Effector memory CD8-positive, alpha-beta T cell (primary cell): Measurements from ENCODE around the gene CCDC3.

Experiments used
- ATAC-seq: fragments of 150-1000 bp; cut with Tn5 transposase; replicated peaks from 2 replicates; pipeline ENCODE4 v1.10.0; 2021; ENCODE audit warnings: mild to moderate bottlenecking, moderate library complexity
- DNase-seq, 3 experiments: peaks; one replicate each; pipeline ENCODE4 v3.0.0; 2021
- H3K27ac Mint-ChIP-seq, 2 donors: one replicate each; pipeline ENCODE4 v1.8.0; 2022; ENCODE audit warnings: mild to moderate bottlenecking in 2 of 2, mixed read lengths in 2 of 2, moderate library complexity in 2 of 2
- H3K27me3 Mint-ChIP-seq, 2 donors: one replicate each; pipeline ENCODE4 v1.8.0; 2022; ENCODE audit warnings: mixed read lengths in 2 of 2
- H3K36me3 Mint-ChIP-seq: one replicate; pipeline ENCODE4 v1.8.0; 2022; ENCODE audit warnings: mild to moderate bottlenecking, moderate library complexity, mixed read lengths; ENCODE audit not compliant: insufficient read depth
- H3K4me1 Mint-ChIP-seq, 2 donors: one replicate each; pipeline ENCODE4 v1.8.0; 2022; ENCODE audit warnings: low read depth in 2 of 2, mixed read lengths in 2 of 2
- H3K4me3 Mint-ChIP-seq, 2 donors: one replicate each; pipeline ENCODE4 v1.8.0; 2022; ENCODE audit warnings: mild to moderate bottlenecking in 2 of 2, mixed read lengths in 2 of 2, moderate library complexity in 2 of 2
- H3K9me3 Mint-ChIP-seq, 2 donors: one replicate each; pipeline ENCODE4 v1.8.0; 2022; ENCODE audit warnings: mixed read lengths in 2 of 2

CCDC3 gene

DNA sequence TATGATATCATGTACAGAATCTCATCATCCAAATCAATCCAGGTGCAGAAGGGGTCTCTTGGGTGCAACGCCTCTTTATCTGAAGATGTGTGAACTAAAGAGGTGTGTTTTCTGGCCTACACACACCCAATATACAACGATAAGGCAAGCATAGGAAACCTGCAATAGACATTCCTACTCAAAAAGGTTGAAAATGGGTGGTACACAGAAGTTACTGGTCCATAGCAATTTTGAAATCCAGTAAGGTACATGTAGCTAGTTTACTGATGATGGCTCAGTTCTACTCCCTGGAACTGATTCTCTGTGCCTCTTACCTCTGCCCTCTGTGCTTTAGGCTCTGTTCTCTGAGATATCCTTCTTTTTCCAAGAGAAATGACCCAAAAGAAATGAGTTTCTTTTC lies 22.2 kb upstream of the CCDC3 start:
- Mint-ChIP-seq H3K36me3 (no peaks in the 10 kb centered on the region), H3K27me3 (peaks cover 30 to 39% of the 10 kb centered on the region in 2 donors), H3K9me3 (no peaks in the 10 kb centered on the region), H3K4me3 (no peak overlapping the region), H3K4me1 (no peaks in the 10 kb centered on the region), H3K27ac (no peak overlapping the region)
- ATAC-seq: no peak
- DNase-seq: no peak

DNA sequence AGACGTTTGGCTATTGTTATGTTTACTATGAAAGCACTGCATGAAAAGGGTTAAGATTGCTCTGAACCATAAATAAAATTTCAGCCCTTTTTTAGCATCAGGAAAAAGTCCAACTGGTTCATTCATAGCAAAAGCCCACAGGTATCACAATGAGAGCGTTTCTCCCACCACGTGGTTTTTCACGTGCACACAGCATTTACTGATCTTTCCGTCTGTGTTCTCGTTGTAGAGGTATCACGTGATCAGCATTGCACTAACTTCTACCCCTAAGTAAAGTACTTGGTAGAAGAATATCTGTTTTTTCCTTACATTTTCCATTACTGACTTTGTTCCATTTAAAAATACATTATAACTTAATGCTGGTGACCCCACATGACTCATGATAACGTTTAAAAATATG lies 17.8 kb upstream of the CCDC3 start:
- no peaks in the 10 kb centered on the region for H3K36me3 Mint-ChIP-seq
- ATAC-seq (no peak), DNase-seq (no peak)
- no peaks in the 10 kb centered on the region for H3K9me3 Mint-ChIP-seq
- H3K4me3 Mint-ChIP-seq: no peak overlapping the region
- peaks cover 23 to 34% of the 10 kb centered on the region in 2 donors for H3K27me3 Mint-ChIP-seq
- H3K27ac Mint-ChIP-seq: no peak overlapping the region
- no peaks in the 10 kb centered on the region for H3K4me1 Mint-ChIP-seq

GRCh38 chr10:13018171-13018570 lies 16.7 kb upstream of the CCDC3 start:
- H3K27ac Mint-ChIP-seq: no peak overlapping the region

DNA sequence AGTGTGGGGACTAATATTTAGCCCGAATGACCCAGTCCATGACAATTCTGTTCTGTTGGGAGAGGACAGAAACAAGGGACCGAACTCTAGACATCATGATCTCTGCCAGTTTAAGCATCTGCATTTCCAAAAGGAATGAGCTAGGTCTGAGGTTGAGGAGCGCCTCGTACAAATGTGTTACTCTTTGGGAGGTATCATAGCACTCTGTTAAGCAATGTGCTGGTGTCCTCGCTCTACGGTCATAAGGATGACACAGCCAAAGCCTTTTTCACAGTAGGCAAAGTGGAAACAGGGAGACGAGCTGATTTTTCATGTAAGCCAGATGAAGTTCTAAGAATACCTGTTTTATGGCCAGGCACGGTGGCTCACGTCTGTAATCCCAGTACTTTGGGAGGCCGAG lies 15.4 kb upstream of the CCDC3 start:
- no peaks in the 10 kb centered on the region for H3K36me3 Mint-ChIP-seq
- H3K27me3 Mint-ChIP-seq: peaks cover 21 to 38% of the 10 kb centered on the region in 2 donors
- H3K4me1 Mint-ChIP-seq: no peaks in the 10 kb centered on the region
- ATAC-seq: no peak
- DNase-seq: no peak
- no peak overlapping the region for H3K27ac Mint-ChIP-seq
- no peaks in the 10 kb centered on the region for H3K9me3 Mint-ChIP-seq
- H3K4me3 Mint-ChIP-seq: no peak overlapping the region

More at GRCh38 chr10:13018171-13018570, 16.7 kb upstream of the CCDC3 start:
- peaks cover 23 to 34% of the 10 kb centered on the region in 2 donors for H3K27me3 Mint-ChIP-seq
- no peaks in the 10 kb centered on the region for H3K4me1 Mint-ChIP-seq
- DNase-seq (no peak), ATAC-seq (no peak)
- no peaks in the 10 kb centered on the region for H3K36me3 Mint-ChIP-seq
- no peaks in the 10 kb centered on the region for H3K9me3 Mint-ChIP-seq
- H3K4me3 Mint-ChIP-seq: no peak overlapping the region

DNA sequence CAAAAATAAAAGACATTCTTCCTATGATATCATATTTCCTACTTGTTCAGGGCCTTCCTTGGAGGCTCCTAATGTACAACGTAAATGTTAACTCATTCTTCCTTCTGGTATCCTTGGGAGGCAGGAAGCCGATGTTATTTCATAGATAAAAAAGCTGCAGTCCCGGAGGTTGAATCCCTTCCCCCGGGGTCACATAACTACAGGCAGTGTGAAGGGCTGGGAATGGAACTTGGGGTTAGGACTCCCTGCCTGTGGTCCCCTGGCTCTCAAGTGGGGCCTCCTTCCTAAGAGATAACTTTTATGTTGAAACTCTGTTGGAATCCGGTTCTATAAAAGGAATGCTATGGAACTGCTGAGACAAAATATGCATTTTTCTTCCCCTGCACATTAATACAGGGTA lies 14.9 kb upstream of the CCDC3 start:
- Mint-ChIP-seq H3K9me3 (no peaks in the 10 kb centered on the region), H3K27me3 (peaks cover 23 to 38% of the 10 kb centered on the region in 2 donors), H3K27ac (no peak overlapping the region), H3K36me3 (no peaks in the 10 kb centered on the region), H3K4me1 (no peaks in the 10 kb centered on the region), H3K4me3 (no peak overlapping the region)
- ATAC-seq (no peak), DNase-seq (no peak)

- Mint-ChIP-seq H3K36me3 (no peaks in the 10 kb centered on the region), H3K27me3 (peaks cover 72 to 84% of the 10 kb centered on the region in 2 donors), H3K4me1 (peaks cover under 1 to 1% of the 10 kb centered on the region in 2 donors), H3K9me3 (no peaks in the 10 kb centered on the region), H3K27ac (no peak overlapping the region), H3K4me3 (no peak overlapping the region)
- DNase-seq (no peak), ATAC-seq (no peak)
Observed at GRCh38 chr10:13006037-13006436, 4.5 kb upstream of the CCDC3 start.

DNA sequence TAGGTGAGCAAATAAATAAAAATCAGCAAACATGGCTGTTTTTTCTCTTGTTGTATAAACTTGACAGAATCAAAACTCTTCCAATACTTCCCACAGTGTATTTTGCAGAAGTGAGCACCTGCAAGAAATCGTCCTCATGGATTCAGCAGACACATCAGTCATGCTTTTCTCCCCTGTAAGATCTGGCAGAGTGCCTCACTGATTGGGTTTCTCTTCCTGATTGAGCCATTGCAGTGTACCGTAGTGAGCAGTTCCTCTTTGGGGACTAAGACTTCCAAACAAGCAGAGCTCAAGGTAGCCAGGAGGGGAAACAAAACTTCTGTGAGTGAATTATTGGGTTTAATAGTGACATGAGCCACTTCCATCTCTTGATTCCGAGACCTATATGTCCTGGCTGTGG lies 2.2 kb upstream of the CCDC3 start:
- no peak overlapping the region for H3K27ac Mint-ChIP-seq

DNA sequence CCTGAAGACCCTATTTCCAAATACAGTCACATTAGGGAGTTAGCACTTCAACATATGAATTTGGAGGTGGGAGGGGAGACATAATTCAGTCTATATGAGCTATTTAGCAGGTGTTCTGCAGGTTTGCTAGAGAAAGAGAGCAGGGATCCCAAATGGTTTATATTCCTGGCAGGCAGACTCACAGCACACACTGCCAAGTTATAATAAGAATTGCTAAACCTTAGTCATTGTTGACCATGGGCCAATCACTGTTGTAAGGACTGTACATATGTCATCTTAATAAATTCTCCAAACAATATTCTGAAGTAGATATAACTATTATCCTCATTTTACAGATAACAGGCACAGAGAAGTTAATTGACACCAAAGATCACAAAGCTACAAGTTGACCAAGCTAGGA lies 1.5 kb upstream of the CCDC3 start:
- H3K27me3 Mint-ChIP-seq: peaks cover 67 to 96% of the 10 kb centered on the region in 2 donors

More for the DNA sequence above, 2.2 kb upstream of the CCDC3 start:
- DNase-seq (no peak), ATAC-seq (no peak)
- Mint-ChIP-seq H3K4me1 (peaks cover 4% of the 10 kb centered on the region in 2 donors), H3K36me3 (no peaks in the 10 kb centered on the region), H3K27me3 (peaks cover 74 to 95% of the 10 kb centered on the region in 2 donors), H3K4me3 (no peak overlapping the region), H3K9me3 (no peaks in the 10 kb centered on the region)

DNA sequence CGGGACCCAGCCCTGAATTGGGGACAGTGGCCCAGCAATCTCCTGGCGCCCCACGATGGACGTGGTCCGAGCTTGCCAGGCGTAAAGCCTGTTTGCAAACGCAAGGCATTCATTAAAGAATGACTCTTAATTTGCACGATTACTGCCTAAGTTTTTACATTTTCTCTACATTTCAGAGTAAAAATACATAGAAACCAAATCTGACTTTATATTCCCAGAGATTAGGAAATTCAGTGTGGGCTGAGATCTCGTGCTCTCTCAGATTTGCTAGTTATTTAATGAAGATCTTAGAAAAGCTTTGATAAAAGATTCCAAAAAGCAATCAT lies 337 bp upstream of the CCDC3 start:
- peaks cover 4% of the 10 kb centered on the region in 2 donors for H3K4me1 Mint-ChIP-seq
- H3K9me3 Mint-ChIP-seq: no peaks in the 10 kb centered on the region
- DNase-seq (no peak), ATAC-seq (no peak)
- peaks cover 61 to 96% of the 10 kb centered on the region in 2 donors for H3K27me3 Mint-ChIP-seq
- H3K4me3 Mint-ChIP-seq: no peak overlapping the region
- H3K36me3 Mint-ChIP-seq: no peaks in the 10 kb centered on the region
- no peak overlapping the region for H3K27ac Mint-ChIP-seq

More for the DNA sequence above, 1.5 kb upstream of the CCDC3 start:
- Mint-ChIP-seq H3K9me3 (no peaks in the 10 kb centered on the region), H3K27ac (no peak overlapping the region), H3K4me1 (peaks cover 4% of the 10 kb centered on the region in 2 donors), H3K36me3 (no peaks in the 10 kb centered on the region), H3K4me3 (no peak overlapping the region)
- ATAC-seq (no peak), DNase-seq (no peak)

DNA sequence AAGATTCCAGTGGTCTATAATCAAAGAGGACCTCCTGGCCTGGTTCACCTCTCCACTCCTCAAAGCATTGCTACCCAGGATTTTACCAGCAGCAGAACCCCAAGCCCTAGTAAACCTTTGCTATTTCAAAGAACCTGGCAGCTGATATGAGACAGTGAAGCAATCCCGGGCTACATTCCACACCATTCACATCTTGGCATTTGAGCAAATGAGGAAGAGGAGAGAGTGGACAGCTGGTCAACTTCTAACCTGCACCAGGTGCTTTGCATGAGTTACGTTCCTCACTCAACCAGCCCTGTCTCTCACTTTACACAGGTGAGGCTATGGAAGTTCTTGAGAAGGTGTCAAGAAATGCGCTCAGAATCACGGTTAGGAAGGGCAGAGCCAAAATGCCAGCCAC lies 1.1 kb downstream of the CCDC3 start:
- DNase-seq (no peak), ATAC-seq (no peak)
- Mint-ChIP-seq H3K36me3 (no peaks in the 10 kb centered on the region), H3K9me3 (no peaks in the 10 kb centered on the region), H3K27ac (no peak overlapping the region), H3K4me1 (peaks cover 4% of the 10 kb centered on the region in 2 donors), H3K4me3 (peak overlapping the region in 1 of 2 donors; percentile 53), H3K27me3 (peaks cover 66 to 96% of the 10 kb centered on the region in 2 donors)

DNA sequence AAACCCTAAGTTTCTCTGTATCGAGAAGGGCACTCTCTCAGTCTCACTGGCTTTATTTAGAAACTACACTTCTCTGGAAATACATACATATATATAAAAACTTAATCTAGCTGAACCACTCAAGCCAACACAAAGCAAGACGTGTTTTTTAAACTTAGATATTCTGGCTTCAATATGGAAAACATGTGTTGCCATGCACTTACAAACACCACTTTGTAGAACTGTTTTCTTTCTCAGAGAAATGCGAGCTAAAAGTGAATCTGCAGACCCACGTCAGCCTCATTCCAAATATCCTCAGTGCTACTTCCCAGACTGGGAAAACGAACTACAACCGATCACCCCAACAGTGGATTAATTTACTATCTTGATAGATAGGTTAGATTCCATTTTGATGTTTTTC lies 1.7 kb downstream of the CCDC3 start:
- H3K27me3 Mint-ChIP-seq: peaks cover 64 to 93% of the 10 kb centered on the region in 2 donors
- no peaks in the 10 kb centered on the region for H3K9me3 Mint-ChIP-seq
- peaks cover 4% of the 10 kb centered on the region in 2 donors for H3K4me1 Mint-ChIP-seq
- H3K36me3 Mint-ChIP-seq: no peaks in the 10 kb centered on the region
- no peak for DNase-seq
- no peak overlapping the region for H3K4me3 Mint-ChIP-seq
- H3K27ac Mint-ChIP-seq: no peak overlapping the region
- ATAC-seq: no peak

GRCh38 chr10:12995425-12995861 lies 6.1 kb downstream of the CCDC3 start:
- ATAC-seq: no peak
- peaks cover 51 to 87% of the 10 kb centered on the region in 2 donors for H3K27me3 Mint-ChIP-seq

DNA sequence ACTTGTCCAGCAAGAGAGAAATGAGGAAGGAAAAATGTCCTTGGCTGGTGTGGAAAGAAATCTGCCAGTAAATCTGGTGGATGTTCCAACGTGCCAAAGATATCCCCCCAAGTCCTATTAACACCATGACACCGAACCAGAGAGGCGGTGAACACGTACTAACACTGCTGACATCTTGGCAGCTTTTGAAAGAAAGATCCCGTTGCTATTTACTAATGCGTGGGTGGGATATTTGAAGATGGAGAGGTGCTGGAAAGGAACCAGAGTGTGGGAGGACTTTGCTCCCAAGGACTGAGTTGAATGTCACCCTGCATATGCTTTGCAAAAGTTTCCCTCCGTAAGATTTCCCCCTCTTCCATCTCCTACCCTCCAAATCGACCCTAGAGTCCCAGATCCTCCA lies 7.9 kb downstream of the CCDC3 start:
- H3K4me3 Mint-ChIP-seq: no peak overlapping the region
- H3K4me1 Mint-ChIP-seq: no peaks in the 10 kb centered on the region
- H3K9me3 Mint-ChIP-seq: no peaks in the 10 kb centered on the region
- ATAC-seq: no peak
- DNase-seq: no peak
- H3K27me3 Mint-ChIP-seq: peaks cover 44 to 80% of the 10 kb centered on the region in 2 donors
- no peaks in the 10 kb centered on the region for H3K36me3 Mint-ChIP-seq
- no peak overlapping the region for H3K27ac Mint-ChIP-seq

More at GRCh38 chr10:12995425-12995861, 6.1 kb downstream of the CCDC3 start:
- Mint-ChIP-seq H3K27ac (no peak overlapping the region), H3K9me3 (no peaks in the 10 kb centered on the region), H3K4me3 (no peak overlapping the region), H3K4me1 (no peaks in the 10 kb centered on the region), H3K36me3 (no peaks in the 10 kb centered on the region)
- no peak for DNase-seq

GRCh38 chr10:12985347-12985746 lies 16.2 kb downstream of the CCDC3 start:
- H3K27ac Mint-ChIP-seq: no peak overlapping the region
- H3K9me3 Mint-ChIP-seq: no peaks in the 10 kb centered on the region
- H3K4me3 Mint-ChIP-seq: no peak overlapping the region
- peaks cover 5 to 26% of the 10 kb centered on the region in 2 donors for H3K27me3 Mint-ChIP-seq
- H3K36me3 Mint-ChIP-seq: no peaks in the 10 kb centered on the region
- ATAC-seq: no peak
- DNase-seq: no peak
- no peaks in the 10 kb centered on the region for H3K4me1 Mint-ChIP-seq
